K562 (cell line): Measurements from ENCODE around the gene ARHGEF4. TPM values are rescaled to one million over a fixed set of nuclear protein-coding genes. Genes with fewer than 3 reads are reported as not detected.

Source experiments
- ATAC-seq: fragments of 200-7000 bp; cut with Tn5 transposase; 3 replicates; pipeline ENCODE4 v1.9.1; 2020; ENCODE audit warnings: moderate library complexity
- BruUV-seq: library from RNA; stranded (reverse); fragments of 400-500 nt; replicated peaks from 2 replicates; lab custom pipeline; 2021; lab: Mats Ljungman, UMichigan
- CTCF ChIA-PET: fragments of 300-600 bp; formaldehyde crosslinking; extraction: SDS; loops from one replicate; lab custom pipeline; 2021; ENCODE audit warnings: low intra/inter-chr PET ratio; lab: Yijun Ruan, JAX
- POLR2A ChIA-PET: fragments of 300-600, 350-650 bp; sonication (Branson Sonifier 250); formaldehyde crosslinking; extraction: SDS; loops from one replicate; lab custom pipeline; 2021; ENCODE audit warnings: antibody characterized with exemption, inconsistent platforms; lab: Yijun Ruan, JAX
- DNase-seq, 4 experiments: peaks; one replicate each; pipeline versions ENCODE4 v3.0.0 to v3.0.0-alpha.2; 2011 to 2018; ENCODE audit warnings: low spot score in 3 of 4, mixed read lengths in 3 of 4; ENCODE audit errors: extremely low read depth in 1 of 4
- FAIRE-seq: peaks from 2 replicates; lab custom pipeline; 2011; peaks lifted over from hg19 to GRCh38; lab: Jason Lieb, UNC
- H2AFZ ChIP-seq: 2 replicates; pipeline ENCODE4 v1.6.0; 2011; ENCODE audit warnings: low read depth, low read length, control low read depth, inconsistent platforms
- H3K27ac ChIP-seq: fragments of 200-600 bp; 3 replicates; pipeline ENCODE4 v1.8.0; 2011; ENCODE audit warnings: low read depth, mild to moderate bottlenecking, control low read depth, inconsistent platforms, low read length, moderate library complexity, mixed read lengths; ENCODE audit errors: extremely low read depth
- H3K27me3 ChIP-seq, 2 experiments: fragments of 300-600 bp in 1 of 2; 2 replicates in 1 of 2; 3 replicates in 1 of 2; pipeline versions ENCODE4 v1.6.0 to v1.8.0; 2011; ENCODE audit warnings: inconsistent platforms in 2 of 2, low read length in 2 of 2, mild to moderate bottlenecking in 1 of 2, mixed read lengths in 1 of 2, moderate library complexity in 1 of 2; ENCODE audit not compliant: control insufficient read depth in 2 of 2, insufficient read depth in 2 of 2
- H3K36me3 ChIP-seq: fragments of 300-600 bp; 3 replicates; pipeline ENCODE4 v1.8.0; 2011; ENCODE audit warnings: mild to moderate bottlenecking, low read length, inconsistent platforms; ENCODE audit not compliant: control insufficient read depth, insufficient read depth
- H3K4me1 ChIP-seq, 2 experiments: fragments of 200-600 bp in 1 of 2; replicated peaks in 1 of 2; 2 replicates in 1 of 2; 3 replicates in 1 of 2; pipeline versions ENCODE4 v1.5.1 to v1.8.0; 2011; ENCODE audit warnings: inconsistent platforms in 2 of 2, low read length in 2 of 2, mild to moderate bottlenecking in 1 of 2, mixed read lengths in 1 of 2, moderate library complexity in 1 of 2; ENCODE audit not compliant: control insufficient read depth in 2 of 2, insufficient read depth in 2 of 2
- H3K4me2 ChIP-seq: 2 replicates; pipeline ENCODE4 v1.6.1; 2011; ENCODE audit warnings: low read length, control low read depth, inconsistent platforms, mixed read lengths; ENCODE audit not compliant: insufficient read depth
- H3K4me3 ChIP-seq: fragments of 200-600 bp; sonication (generic), shearing (Covaris generic); 2 replicates; pipeline ENCODE4 v1.5.1; 2016; ENCODE audit warnings: control low read depth, inconsistent platforms
- H3K79me2 ChIP-seq: fragments of 200-600 bp; 3 replicates; pipeline ENCODE4 v1.8.0; 2011; ENCODE audit warnings: low read length, inconsistent platforms; ENCODE audit not compliant: control insufficient read depth, insufficient read depth
- H3K9ac ChIP-seq, 2 experiments: 2 replicates each; pipeline versions ENCODE4 v1.6.0 to v1.6.1; 2011; ENCODE audit warnings: low read depth in 2 of 2, low read length in 2 of 2, control low read depth in 1 of 2, inconsistent platforms in 1 of 2, mild to moderate bottlenecking in 1 of 2, mixed read lengths in 1 of 2; ENCODE audit not compliant: insufficient read depth in 1 of 2
- H3K9me1 ChIP-seq: one replicate; pipeline ENCODE4 v1.6.0; 2011; ENCODE audit warnings: inconsistent platforms, mild to moderate bottlenecking, low read length, moderate library complexity; ENCODE audit not compliant: control insufficient read depth, insufficient read depth
- H3K9me3 ChIP-seq: replicated peaks from 2 replicates; pipeline ENCODE4 v1.5.1; 2011; ENCODE audit warnings: low read depth, low read length, inconsistent platforms; ENCODE audit not compliant: control insufficient read depth, insufficient read depth
- H4K20me1 ChIP-seq: replicated peaks from 2 replicates; pipeline ENCODE4 v1.6.1; 2011; ENCODE audit warnings: low read length, inconsistent platforms, mixed read lengths; ENCODE audit not compliant: control insufficient read depth, insufficient read depth
- ELF1 ChIP-seq: fragments of 200-800 bp; sonication (Bioruptor generic); IDR thresholded peaks from 2 replicates; pipeline ENCODE4 v1.6.1; 2016; ENCODE audit warnings: missing genetic modification characterization, missing compliant biosample characterization
- FUS ChIP-seq: fragments of 200-400 bp; formaldehyde crosslinking; optimal IDR thresholded peaks from 2 replicates; pipeline ENCODE3; 2017; ENCODE audit warnings: low read depth, low read length
- HDAC6 ChIP-seq: IDR thresholded peaks from 2 replicates; pipeline ENCODE4 v1.6.1; 2012; ENCODE audit warnings: low read depth, mild to moderate bottlenecking, control low read depth, inconsistent platforms, low read length, moderate library complexity
- PRPF4 ChIP-seq: fragments of 200-400 bp; formaldehyde crosslinking; IDR thresholded peaks from one replicate; pipeline ENCODE4 v1.6.1; 2017; ENCODE audit warnings: low read length, low read depth, mild to moderate bottlenecking; ENCODE audit not compliant: insufficient read depth, poor library complexity, severe bottlenecking
- SP1 ChIP-seq: sonication (generic); formaldehyde crosslinking; IDR thresholded peaks from 2 replicates; pipeline ENCODE4 v1.8.1; 2022; ENCODE audit warnings: mild to moderate bottlenecking, missing genetic modification reagents
- TOE1 ChIP-seq, 2 experiments: fragments of 450-650 bp in 1 of 2; sonication (generic) in 1 of 2; formaldehyde crosslinking in 1 of 2; IDR thresholded peaks; 2 replicates each; pipeline versions ENCODE4 v1.7.1 to v1.8.0; 2016 to 2022; ENCODE audit warnings: borderline replicate concordance in 2 of 2, mild to moderate bottlenecking in 2 of 2, antibody characterized with exemption in 1 of 2, inconsistent platforms in 1 of 2, low read depth in 1 of 2, missing genetic modification reagents in 1 of 2, moderate library complexity in 1 of 2
- ZNF12 ChIP-seq: sonication (generic); formaldehyde crosslinking; IDR thresholded peaks from 2 replicates; pipeline ENCODE4 v1.4.0; 2020; ENCODE audit warnings: mild to moderate bottlenecking, missing genetic modification reagents
- ZNF133 ChIP-seq: fragments of 250-450 bp; sonication (Bioruptor Pico); IDR thresholded peaks from 2 replicates; pipeline ENCODE4 v1.4.0; 2020; ENCODE audit warnings: mild to moderate bottlenecking
- WGBS: fragments of 100-300 bp; shearing (Covaris generic); methylation state at CpG from one replicate; pipeline ENCODE4 v1.1.6; 2016; ENCODE audit warnings: low coverage, mixed read lengths; ENCODE audit not compliant: insufficient coverage; ENCODE audit errors: missing lambda C conversion rate; 5-methylcytosine and 5-hydroxymethylcytosine counted together
- in situ Hi-C: fragments of 300-500 bp; cut with MboI; formaldehyde crosslinking; loops from 4 replicates; pipeline ENCODE4 v1.15.0; 2018; ENCODE audit warnings: inconsistent platforms, mixed read lengths
- intact Hi-C: fragments of 100-400 bp; cut with micrococcal nuclease; formaldehyde crosslinking; loops from 2 replicates; pipeline ENCODE4 v1.14.2; 2022
- polyA plus RNA-seq, 8 experiments: library from polyadenylated mRNA; depleted of rRNA in 4 of 8; stranded (reverse) in 5 of 8; unstranded in 3 of 8; fragments of >200 nt; fragmentation: Nextera tagmentation in 2 of 8; fragmentation: Illumina TruSeq in 1 of 8; extraction: Ambion mirVana in 2 of 8; extraction: Trizol in 1 of 8; gene quantifications; 2 replicates each; pipeline versions ENCODE4 v1.2.1 to v1.2.3, GENCODE V29; 2011 to 2014; ENCODE audit warnings: inconsistent platforms in 1 of 8, missing spikeins in 1 of 8
- total RNA-seq, 7 experiments: library from RNA; depleted of rRNA in 6 of 7; stranded (reverse); fragments of >200 nt in 6 of 7; fragmentation: Illumina TruSeq in 2 of 7; extraction: Trizol in 2 of 7; gene quantifications; 2 replicates each; pipeline versions ENCODE4 v1.2.1 to v1.2.3, GENCODE V29; 2011 to 2021; ENCODE audit warnings: low replicate concordance in 1 of 7
- TF ChIP-seq, protein P1 (sequence below): fragments of 450-650 bp; IDR thresholded peaks from 2 replicates; pipeline ENCODE4 v1.6.1; 2017; ENCODE audit warnings: mild to moderate bottlenecking, moderate library complexity
- TF ChIP-seq, protein P2 (sequence below): fragments of 250-450 bp; sonication (Bioruptor Pico); IDR thresholded peaks from 2 replicates; pipeline ENCODE4 v1.4.0; 2020; ENCODE audit warnings: borderline replicate concordance

Gene ARHGEF4
- total and polyA plus RNA-seq, 9 of the 15 experiments (the other 6 are each of a cell fraction or from before 2014, with no cell fraction given) = not detected

DNA sequence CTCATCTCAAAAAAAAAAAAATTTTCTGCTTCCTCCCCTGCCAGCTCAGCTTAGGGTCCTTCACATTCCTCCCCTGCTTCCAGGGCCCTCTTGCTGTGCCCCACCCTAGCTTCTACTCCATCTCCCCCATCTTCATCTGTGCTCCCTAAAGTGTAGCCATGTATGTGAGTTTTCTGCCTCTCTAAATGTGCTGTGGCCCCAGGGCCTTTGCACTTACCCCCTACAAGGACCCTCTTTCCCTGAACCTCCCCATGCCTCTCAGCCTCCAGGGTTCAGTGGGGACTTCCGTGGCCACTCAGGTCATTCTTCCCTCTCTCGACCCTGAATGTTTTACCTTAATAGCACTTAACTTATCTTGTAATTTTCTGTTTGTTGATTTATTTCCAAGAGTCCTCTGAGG is 6.2 kb upstream of the ARHGEF4 start:
- Histone ChIP-seq H3K9me3 (no peaks in the 10 kb centered on the region), H3K4me1 (no peaks in the 10 kb centered on the region), H3K36me3 (no peaks in the 10 kb centered on the region), H2AFZ (no peak overlapping the region), H3K27ac (no peak overlapping the region), H3K9ac (no peak overlapping the region), H3K9me1 (peaks cover 2% of the 10 kb centered on the region), H3K4me3 (no peak overlapping the region), H3K4me2 (no peak overlapping the region), H3K79me2 (no peaks in the 10 kb centered on the region), H4K20me1 (peaks cover 4% of the 10 kb centered on the region; the same call in 1 of the 2 replicates), H3K27me3 (peaks cover 15 to 66% of the 10 kb centered on the region in 2 experiments; a peak in 4 of 5 replicates)
- DNase-seq (no peak), FAIRE-seq (no peak), ATAC-seq (no peak)
- TF ChIP-seq TOE1 (IDR thresholded peaks at IDR 0.05; ENCODE audit: borderline replicate concordance) (no peak), TOE1 (CRISPR knock-in tag; IDR thresholded peaks at IDR 0.05; ENCODE audit: borderline replicate concordance, low read depth) (no peak), HDAC6 (no peak), PRPF4 (no peak), ZNF133 (no peak), SP1 (no peak)
- no TSS peak for BruUV-seq
- WGBS = 0% methylated on average over 2 of the region's 2 CpGs
- in situ Hi-C loops = no loop called here
- CTCF ChIA-PET = no interaction called here
- POLR2A ChIA-PET = no interaction called here
- intact Hi-C loops = no loop called here

GRCh38 chr2:130831356-130831755 is 5.4 kb upstream of the ARHGEF4 start:
- peaks cover 0 to under 1% of the 10 kb centered on the region in 2 experiments; a peak in 1 of 5 replicates for H3K4me1 ChIP-seq
- no peaks in the 10 kb centered on the region for H3K9me3 ChIP-seq
- BruUV-seq = no TSS peak
- ATAC-seq = no peak
- no peak for FAIRE-seq
- WGBS = 3% methylated on average over 4 of the region's 6 CpGs
- H3K4me3 ChIP-seq = no peak overlapping the region
- H3K9me1 ChIP-seq = peaks cover 2% of the 10 kb centered on the region
- CTCF ChIA-PET = no interaction called here
- H3K36me3 ChIP-seq = no peaks in the 10 kb centered on the region
- no peak overlapping the region for H3K9ac ChIP-seq
- H2AFZ ChIP-seq = no peak overlapping the region
- no peak overlapping the region for H3K4me2 ChIP-seq
- no peak for TF ChIP-seq ELF1 (tag)
- TF ChIP-seq, protein P1, sequence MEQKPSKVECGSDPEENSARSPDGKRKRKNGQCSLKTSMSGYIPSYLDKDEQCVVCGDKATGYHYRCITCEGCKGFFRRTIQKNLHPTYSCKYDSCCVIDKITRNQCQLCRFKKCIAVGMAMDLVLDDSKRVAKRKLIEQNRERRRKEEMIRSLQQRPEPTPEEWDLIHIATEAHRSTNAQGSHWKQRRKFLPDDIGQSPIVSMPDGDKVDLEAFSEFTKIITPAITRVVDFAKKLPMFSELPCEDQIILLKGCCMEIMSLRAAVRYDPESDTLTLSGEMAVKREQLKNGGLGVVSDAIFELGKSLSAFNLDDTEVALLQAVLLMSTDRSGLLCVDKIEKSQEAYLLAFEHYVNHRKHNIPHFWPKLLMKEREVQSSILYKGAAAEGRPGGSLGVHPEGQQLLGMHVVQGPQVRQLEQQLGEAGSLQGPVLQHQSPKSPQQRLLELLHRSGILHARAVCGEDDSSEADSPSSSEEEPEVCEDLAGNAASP = no peak
- no peak for TF ChIP-seq ZNF12 (CRISPR knock-in tag)
- TF ChIP-seq FUS = no peak
- TF ChIP-seq, protein P2, sequence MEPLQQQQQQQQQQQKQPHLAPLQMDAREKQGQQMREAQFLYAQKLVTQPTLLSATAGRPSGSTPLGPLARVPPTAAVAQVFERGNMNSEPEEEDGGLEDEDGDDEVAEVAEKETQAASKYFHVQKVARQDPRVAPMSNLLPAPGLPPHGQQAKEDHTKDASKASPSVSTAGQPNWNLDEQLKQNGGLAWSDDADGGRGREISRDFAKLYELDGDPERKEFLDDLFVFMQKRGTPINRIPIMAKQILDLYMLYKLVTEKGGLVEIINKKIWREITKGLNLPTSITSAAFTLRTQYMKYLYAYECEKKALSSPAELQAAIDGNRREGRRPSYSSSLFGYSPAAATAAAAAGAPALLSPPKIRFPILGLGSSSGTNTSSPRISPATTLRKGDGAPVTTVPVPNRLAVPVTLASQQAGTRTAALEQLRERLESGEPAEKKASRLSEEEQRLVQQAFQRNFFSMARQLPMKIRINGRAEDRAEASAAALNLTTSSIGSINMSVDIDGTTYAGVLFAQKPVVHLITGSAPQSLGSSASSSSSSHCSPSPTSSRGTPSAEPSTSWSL (CRISPR knock-in tag) = no peak
- H3K27ac ChIP-seq = no peak overlapping the region
- POLR2A ChIA-PET = no interaction called here
- peaks cover 8% of the 10 kb centered on the region; the same call in 1 of the 2 replicates for H4K20me1 ChIP-seq
- in situ Hi-C loops (no loop called here), intact Hi-C loops (no loop called here)
- DNase-seq = no peak
- H3K27me3 ChIP-seq = peaks cover 14 to 66% of the 10 kb centered on the region in 2 experiments; a peak in 4 of 5 replicates
- H3K79me2 ChIP-seq = no peaks in the 10 kb centered on the region
